ENCODE results near the gene CAMK2N2. TPM values are rescaled to one million over a fixed set of nuclear protein-coding genes. Genes with fewer than 3 reads are reported as not detected.
A peak's percentile ranks its signal among the peaks of the same experiment; 100 is the strongest.

Gene CAMK2N2
- not detected for total RNA-seq (ENCODE audit: insufficient read depth, low replicate concordance)

- peak; percentile 10 for DNase-seq (ENCODE audit: low spot score)
Observed at GRCh38 chr3:184261270-184261853, at the start of gene CAMK2N2. CAMK2N2 (minus strand) TSS chr3:184261553; CDS start chr3:184261285, 268 bp downstream.

DNA sequence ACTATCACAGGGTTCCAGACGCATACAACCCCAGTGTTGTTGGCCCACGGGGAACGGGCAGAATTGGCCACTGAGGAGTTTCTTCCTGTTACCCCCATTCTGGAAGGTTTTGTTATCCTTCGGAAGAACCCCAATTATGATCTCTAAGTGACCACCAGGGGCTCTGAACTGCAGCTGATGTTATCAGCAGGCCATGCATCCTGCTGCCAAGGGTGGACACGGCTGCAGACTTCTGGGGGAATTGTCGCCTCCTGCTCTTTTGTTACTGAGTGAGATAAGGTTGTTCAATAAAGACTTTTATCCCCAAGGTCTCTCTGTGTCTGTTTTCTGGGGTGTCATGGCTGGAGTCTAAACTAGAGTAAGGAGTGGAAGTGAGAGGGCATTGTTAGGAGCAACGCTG, 47.4 kb upstream of the CAMK2N2 start:
- DNase-seq (ENCODE audit: low spot score): no peak

- DNase-seq (ENCODE audit: low spot score): no peak
Observed at GRCh38 chr3:184307915-184308314, 46.6 kb upstream of the CAMK2N2 start.

- no peak for DNase-seq (ENCODE audit: low spot score)
Observed at GRCh38 chr3:184306341-184306972, 45.1 kb upstream of the CAMK2N2 start.

GRCh38 chr3:184305577-184305976, 44.2 kb upstream of the CAMK2N2 start:
- DNase-seq (ENCODE audit: low spot score): no peak

- DNase-seq (ENCODE audit: low spot score): no peak
Observed at GRCh38 chr3:184300378-184300720, 39.0 kb upstream of the CAMK2N2 start.

DNA sequence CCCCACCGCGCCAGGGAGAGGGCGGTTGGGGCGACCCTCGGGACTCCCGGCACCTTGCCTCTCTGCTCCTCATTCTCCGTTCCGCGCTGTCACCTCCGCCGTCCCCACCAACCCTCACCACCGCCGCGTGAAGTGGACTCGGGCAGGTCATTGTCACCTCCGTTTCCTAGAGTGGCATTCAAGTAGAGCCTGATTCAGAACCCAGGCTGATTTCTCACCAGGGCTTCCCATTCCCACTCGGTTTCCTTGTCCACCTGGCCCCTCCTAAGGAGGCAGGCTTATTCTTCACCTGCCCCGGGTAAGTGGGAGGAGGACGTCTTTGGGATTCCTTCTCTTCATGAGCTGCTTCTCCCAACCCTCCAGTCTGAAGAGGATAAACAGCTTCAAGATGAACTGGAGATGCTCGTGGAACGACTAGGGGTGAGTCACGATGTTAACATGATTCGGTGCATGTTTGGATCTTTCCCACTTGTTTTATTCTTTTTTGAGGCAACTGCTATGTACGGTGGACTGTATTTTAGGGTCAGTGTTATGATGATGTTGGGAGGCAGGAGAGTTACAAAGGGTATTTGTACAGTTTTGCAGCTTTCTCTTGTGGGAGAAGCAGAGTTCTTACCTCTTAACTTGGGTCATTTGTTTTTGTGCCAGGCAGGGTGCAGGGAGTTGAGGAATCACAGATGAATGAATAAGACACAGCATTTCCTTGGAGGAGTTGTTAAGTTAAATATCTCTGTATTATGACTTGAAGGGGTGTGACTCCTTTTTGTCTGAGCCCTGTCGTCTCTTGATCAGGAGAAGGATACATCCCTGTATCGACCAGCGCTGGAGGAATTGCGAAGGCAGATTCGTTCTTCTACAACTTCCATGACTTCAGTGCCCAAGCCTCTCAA, 38.4 kb upstream of the CAMK2N2 start:
- DNase-seq (ENCODE audit: low spot score): no peak

GRCh38 chr3:184298759-184299487, 37.6 kb upstream of the CAMK2N2 start, which contains the start of gene PSMD2:
PSMD2 (plus strand) TSS chr3:184299241; CDS start chr3:184299267, 26 bp downstream.
- DNase-seq (ENCODE audit: low spot score): peak; percentile 98

DNA sequence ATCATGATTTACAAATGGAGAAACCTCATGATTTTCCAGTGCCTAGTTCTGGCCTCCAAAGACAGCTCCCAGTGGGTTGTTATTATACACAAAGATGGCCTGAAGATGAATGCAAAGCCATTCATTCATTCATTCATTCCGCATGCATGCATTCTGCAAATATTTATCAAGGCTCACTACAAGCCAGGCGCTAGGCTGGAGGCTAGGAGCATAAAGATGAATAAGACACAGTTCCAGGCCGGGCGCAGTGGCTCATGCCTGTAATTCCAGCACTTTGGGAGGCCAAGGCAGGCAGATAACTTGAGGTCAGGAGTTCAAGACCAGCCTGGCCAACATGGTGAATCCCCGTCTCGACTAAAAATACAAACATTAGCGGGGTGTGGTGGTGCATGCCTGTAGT, 35.3 kb upstream of the CAMK2N2 start:
- DNase-seq (ENCODE audit: low spot score): no peak

- no peak for DNase-seq (ENCODE audit: low spot score)
Observed at GRCh38 chr3:184295771-184296170, 34.4 kb upstream of the CAMK2N2 start.

DNA sequence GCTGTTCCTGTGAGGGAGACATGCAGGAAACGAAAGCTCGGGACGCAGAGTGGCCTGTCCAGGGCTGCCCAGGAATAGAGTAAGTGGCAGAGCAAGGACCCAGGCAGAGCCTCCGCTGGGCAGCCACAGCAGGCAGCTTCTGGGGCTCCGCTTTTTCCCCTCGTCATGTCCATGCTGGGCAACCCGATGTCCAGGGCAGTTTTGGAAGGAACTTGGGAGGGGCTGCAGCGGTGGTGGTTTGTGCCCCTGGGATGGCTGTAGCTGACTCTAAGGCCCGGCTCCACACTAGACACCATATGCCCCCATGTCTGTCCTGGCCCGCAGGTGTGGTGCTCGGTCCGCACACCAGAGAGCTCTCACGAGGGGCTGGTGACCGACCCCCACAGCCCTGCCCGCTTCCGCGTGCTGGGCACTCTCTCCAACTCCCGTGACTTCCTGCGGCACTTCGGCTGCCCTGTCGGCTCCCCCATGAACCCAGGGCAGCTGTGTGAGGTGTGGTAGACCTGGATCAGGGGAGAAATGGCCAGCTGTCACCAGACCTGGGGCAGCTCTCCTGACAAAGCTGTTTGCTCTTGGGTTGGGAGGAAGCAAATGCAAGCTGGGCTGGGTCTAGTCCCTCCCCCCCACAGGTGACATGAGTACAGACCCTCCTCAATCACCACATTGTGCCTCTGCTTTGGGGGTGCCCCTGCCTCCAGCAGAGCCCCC, 30.5 kb upstream of the CAMK2N2 start:
- DNase-seq (ENCODE audit: low spot score): no peak

DNA sequence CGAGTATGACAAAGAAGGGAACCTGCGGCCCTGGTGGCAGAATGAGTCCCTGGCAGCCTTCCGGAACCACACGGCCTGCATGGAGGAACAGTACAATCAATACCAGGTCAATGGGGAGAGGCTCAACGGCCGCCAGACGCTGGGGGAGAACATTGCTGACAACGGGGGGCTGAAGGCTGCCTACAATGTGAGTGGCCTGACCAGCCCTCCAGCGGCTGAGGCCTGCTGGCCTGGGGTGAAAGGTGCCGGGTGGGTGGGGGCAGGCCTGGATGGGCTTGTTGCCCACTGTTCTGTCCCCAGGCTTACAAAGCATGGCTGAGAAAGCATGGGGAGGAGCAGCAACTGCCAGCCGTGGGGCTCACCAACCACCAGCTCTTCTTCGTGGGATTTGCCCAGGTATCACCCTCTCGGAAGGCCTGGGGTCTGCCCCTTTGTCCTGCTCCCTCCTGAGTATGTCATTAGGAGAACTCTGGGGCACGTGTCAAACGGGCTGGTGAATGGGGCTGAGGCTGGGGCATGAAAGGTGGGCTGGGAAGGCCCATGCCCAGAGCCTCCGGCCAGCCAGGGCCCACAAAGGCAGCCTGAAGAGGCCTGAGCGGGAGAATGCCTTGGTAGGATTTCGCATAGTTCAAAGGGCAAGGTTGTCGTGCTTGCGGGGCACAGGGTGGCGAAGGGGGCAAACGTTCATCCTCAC, 29.8 kb upstream of the CAMK2N2 start:
- no peak for DNase-seq (ENCODE audit: low spot score)

- DNase-seq (ENCODE audit: low spot score): no peak
Observed at GRCh38 chr3:184290331-184290730, 29.0 kb upstream of the CAMK2N2 start.

DNA sequence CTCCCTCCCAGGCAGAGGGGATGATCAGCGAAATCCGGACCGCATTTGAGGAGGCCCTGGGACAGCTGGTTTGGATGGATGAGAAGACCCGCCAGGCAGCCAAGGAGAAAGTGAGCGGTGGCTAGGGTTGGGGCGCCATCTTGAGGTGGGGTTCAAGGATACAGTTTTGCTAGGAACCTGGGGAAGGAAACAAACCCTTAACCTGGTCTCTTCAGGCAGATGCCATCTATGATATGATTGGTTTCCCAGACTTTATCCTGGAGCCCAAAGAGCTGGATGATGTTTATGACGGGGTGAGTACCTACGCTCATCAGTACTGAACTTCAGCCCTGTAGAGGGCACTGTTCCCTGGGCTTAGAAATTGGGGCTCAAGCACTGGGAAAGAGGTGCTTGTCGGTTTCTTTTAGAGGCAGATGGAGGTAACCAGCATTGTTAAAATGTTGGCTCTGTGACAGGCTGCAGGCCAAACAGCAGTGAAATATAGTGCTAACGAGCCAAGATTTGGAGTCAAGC, 28.1 kb upstream of the CAMK2N2 start:
- no peak for DNase-seq (ENCODE audit: low spot score)

- peak; percentile 65 for DNase-seq (ENCODE audit: low spot score)
Observed at GRCh38 chr3:184284696-184285095, 23.3 kb upstream of the CAMK2N2 start.

GRCh38 chr3:184283681-184284080, 22.3 kb upstream of the CAMK2N2 start:
- no peak for DNase-seq (ENCODE audit: low spot score)

DNA sequence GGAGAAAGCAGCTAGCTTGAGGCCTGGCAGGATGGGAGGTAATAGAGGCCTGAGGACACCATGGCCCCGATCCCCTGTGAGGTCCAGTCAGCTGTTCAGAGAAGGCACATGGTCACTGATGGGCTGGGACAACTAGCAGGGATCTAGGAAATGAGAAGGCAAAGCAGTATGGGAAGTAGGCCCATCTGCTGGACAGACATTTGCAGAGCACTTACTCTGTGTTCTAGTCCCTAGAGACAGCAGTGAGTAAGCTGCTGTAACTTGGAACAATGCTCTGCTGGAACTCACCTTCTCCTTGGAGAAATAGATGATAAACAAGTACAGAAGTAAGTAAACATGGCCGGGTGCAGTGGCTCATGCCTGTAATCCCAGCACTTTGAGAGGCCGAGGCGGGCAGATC, 21.6 kb upstream of the CAMK2N2 start:
- DNase-seq (ENCODE audit: low spot score): no peak

DNA sequence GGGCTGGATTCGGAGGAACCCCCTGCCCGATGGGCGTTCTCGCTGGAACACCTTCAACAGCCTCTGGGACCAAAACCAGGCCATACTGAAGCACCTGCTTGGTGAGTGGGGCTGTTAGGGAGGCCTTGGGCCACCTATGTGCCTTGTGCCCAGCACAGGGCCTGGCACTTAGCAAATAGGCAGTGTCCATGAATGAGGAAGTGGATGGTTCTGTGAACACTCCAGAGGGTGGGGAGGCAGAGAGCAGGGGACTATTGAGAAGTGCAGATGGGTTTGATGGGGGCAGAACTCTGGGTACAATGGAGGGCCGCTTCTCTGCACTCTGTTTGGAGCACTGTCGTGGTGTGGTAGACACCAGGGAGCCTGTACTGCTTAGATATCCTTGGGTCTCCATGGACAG, 16.0 kb upstream of the CAMK2N2 start:
- no peak for DNase-seq (ENCODE audit: low spot score)

- no peak for DNase-seq (ENCODE audit: low spot score)
Observed at GRCh38 chr3:184275961-184276910, 14.9 kb upstream of the CAMK2N2 start, which contains the start of gene ECE2. ECE2 (plus strand) TSS chr3:184276022; CDS start chr3:184276154, 132 bp downstream.

All from umbilical cord (tissue), 2 donors.